ENCODE results near the gene BCL7C. TPM values are rescaled to one million over a fixed set of nuclear protein-coding genes. Genes with fewer than 3 reads are reported as not detected.
"Not testable (repeated sequence)": the region's sequence is repeated elsewhere in the genome, so short reads cannot be mapped to it uniquely, and the experiment has no call there.

The BCL7C gene
- total RNA-seq, 4 donors from 2014 or later = 43.1 to 79.1 (median 63.0) TPM

DNA sequence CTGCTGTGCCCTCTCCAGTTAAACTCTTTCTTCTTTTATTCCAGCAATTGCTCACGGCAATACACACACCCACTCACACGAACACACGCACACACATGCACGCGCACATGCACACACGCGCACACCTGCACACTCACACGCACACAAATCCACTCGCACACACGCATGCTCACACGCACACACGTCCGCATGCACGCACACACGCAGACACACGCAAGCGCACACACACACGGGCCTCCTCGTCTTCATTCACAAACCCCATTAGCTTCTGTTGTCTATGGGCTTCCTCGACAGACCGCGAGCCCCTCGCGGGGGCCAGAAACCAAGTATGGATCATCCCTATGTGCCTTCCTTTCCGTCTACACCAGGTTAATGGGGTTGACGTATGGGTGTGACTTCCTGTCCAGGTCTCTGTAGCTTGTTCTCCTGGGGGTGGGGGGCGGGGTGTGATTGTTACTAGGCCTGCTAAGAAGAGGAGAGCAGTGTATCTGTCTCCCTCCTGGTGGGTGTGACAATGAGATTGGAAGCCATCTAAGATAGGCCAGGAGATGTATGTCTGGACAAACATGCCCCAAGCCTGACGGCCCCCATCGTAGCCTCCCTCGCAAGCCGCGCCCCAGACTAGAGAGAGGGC, 1.9 kb upstream of the BCL7C start:
- no peak for DNase-seq (ENCODE audit: low spot score in 2 of 2)

DNA sequence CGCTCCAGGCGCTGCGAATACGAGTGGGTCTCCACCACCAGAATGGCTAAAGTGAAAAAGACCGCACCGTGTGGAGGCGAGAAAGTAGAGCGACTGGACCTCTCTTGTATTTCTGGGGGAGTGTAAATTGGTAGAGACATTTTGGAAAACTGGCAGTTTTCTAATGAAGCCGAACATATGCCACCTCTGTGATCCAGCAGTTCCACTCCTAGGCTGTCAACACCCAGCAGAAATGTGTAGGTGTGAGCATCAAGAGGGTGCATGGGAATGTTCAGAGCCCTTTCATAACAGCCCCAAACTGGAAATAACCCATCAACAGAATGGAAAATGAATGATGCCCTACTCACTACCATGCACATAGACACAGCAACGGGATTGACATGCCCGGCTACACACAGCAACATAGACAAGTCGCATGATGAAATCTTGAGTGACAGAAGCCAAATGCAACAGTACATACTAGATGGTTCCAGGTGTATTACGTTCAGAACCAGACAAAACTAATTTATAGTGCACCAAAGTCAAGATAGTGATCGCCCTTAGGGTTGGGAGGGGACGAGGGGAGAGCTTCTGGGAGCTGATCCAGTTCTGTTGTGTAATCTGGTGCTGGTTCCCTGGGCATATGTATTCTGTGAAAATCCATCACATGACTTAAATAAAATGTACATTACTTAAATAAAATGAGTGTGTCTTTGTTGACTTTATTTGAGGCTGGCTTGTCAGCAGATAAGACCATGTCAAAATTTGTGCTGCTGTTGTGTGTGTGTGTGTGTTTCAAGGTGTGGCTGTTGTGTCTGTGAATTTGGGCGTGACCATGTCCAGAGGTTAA, 877 bp upstream of the BCL7C start:
- DNase-seq (ENCODE audit: low spot score in 2 of 2) = peak in 1 of 2 donors; percentile 59
- 24 to 26% methylated on average over 16 of the region's 16 CpGs for WGBS, 2 donors
- H3K4me3 ChIP-seq (ENCODE audit: low read depth, poor library complexity, severe bottlenecking) = no peak overlapping the region
- intact Hi-C loops (cut with DNase I; ENCODE audit: low total_unique reads) = no loop called here
- TF ChIP-seq, protein P1, sequence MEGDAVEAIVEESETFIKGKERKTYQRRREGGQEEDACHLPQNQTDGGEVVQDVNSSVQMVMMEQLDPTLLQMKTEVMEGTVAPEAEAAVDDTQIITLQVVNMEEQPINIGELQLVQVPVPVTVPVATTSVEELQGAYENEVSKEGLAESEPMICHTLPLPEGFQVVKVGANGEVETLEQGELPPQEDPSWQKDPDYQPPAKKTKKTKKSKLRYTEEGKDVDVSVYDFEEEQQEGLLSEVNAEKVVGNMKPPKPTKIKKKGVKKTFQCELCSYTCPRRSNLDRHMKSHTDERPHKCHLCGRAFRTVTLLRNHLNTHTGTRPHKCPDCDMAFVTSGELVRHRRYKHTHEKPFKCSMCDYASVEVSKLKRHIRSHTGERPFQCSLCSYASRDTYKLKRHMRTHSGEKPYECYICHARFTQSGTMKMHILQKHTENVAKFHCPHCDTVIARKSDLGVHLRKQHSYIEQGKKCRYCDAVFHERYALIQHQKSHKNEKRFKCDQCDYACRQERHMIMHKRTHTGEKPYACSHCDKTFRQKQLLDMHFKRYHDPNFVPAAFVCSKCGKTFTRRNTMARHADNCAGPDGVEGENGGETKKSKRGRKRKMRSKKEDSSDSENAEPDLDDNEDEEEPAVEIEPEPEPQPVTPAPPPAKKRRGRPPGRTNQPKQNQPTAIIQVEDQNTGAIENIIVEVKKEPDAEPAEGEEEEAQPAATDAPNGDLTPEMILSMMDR (IDR thresholded peaks at IDR 0.05) = no peak

More for the DNA sequence above, 1.9 kb upstream of the BCL7C start:
- WGBS, 2 donors = 46 to 52% methylated on average over 29 to 32 of the region's 32 CpGs
- no peak for TF ChIP-seq POLR2A (IDR thresholded peaks at IDR 0.05)
- TF ChIP-seq, protein P1 (IDR thresholded peaks at IDR 0.05) = peak in 1 of 3 donors; percentile 40
- H3K4me3 ChIP-seq (ENCODE audit: low read depth, poor library complexity, severe bottlenecking) = no peak overlapping the region
- intact Hi-C loops (cut with DNase I; ENCODE audit: low total_unique reads) = no loop called here

DNA sequence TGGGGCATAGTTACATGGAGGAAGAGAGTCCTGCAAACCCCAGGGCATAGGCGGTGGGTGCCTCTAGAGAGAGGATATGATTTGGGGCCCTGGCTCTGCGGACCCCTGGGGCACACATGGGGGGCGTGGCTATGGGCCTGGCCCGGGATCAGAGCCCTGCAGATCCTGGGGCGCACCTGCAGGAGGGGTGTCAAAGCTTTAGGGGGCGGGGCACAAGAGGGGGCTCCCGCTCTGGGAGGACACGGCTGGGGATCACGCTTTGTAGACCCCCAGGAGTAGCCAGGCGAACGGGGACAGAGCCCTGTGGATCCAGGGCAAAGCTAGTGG, 497 bp downstream of the BCL7C start:
- TF ChIP-seq, protein P1 (IDR thresholded peaks at IDR 0.05) = no peak
- no peak for TF ChIP-seq POLR2A (IDR thresholded peaks at IDR 0.05)
- DNase-seq (ENCODE audit: low spot score in 2 of 2) = no peak
- 0 to 1% methylated on average over 11 of the region's 11 CpGs for WGBS, 2 donors
- H3K4me3 ChIP-seq (ENCODE audit: low read depth, poor library complexity, severe bottlenecking) = peak overlapping the region; percentile 55
- intact Hi-C loops (cut with DNase I; ENCODE audit: low total_unique reads) = no loop called here

DNA sequence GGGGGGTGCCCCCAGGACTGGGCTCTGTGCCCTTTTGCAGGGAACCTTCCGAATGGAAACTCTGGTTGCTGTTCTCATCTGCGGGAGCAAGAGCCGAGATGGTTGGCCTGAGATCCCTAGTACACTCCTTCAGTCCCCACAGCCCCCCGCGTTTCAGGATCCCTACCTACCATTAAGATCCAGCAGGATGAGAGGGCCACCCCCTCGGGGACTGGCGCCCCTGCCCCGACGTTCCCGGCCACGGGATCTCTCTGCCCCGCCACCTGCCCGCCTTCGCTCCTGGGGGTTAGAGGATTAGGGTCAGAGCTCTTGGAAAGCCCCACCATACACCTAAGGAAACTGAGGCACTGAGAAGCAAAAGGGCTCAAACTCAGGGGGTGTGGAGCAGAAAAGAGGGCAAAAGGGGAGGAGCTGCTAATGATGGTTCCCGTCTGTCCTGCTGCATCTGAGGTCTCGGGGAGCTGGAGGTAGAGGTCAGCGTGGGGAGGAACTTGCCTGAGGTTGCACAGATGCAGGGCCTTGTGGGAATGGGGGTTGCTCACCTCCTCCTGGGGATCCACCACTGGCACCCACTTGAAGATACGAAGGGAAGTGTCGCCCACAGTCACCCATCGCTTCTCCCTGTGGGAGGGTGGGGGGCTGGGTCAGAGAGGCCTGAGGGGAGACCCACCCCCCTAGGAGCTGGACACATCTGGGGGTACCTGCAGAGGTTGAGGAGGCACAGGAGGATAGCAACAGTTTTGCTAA, 1.0 kb downstream of the BCL7C start:
- intact Hi-C loops (cut with DNase I; ENCODE audit: low total_unique reads) = no loop called here
- TF ChIP-seq POLR2A (IDR thresholded peaks at IDR 0.05) = no peak
- TF ChIP-seq, protein P1 (IDR thresholded peaks at IDR 0.05) = no peak
- no peak overlapping the region for H3K4me3 ChIP-seq (ENCODE audit: low read depth, poor library complexity, severe bottlenecking)
- no peak for DNase-seq (ENCODE audit: low spot score in 2 of 2)
- WGBS, 2 donors = 56 to 58% methylated on average over 20 of the region's 20 CpGs

DNA sequence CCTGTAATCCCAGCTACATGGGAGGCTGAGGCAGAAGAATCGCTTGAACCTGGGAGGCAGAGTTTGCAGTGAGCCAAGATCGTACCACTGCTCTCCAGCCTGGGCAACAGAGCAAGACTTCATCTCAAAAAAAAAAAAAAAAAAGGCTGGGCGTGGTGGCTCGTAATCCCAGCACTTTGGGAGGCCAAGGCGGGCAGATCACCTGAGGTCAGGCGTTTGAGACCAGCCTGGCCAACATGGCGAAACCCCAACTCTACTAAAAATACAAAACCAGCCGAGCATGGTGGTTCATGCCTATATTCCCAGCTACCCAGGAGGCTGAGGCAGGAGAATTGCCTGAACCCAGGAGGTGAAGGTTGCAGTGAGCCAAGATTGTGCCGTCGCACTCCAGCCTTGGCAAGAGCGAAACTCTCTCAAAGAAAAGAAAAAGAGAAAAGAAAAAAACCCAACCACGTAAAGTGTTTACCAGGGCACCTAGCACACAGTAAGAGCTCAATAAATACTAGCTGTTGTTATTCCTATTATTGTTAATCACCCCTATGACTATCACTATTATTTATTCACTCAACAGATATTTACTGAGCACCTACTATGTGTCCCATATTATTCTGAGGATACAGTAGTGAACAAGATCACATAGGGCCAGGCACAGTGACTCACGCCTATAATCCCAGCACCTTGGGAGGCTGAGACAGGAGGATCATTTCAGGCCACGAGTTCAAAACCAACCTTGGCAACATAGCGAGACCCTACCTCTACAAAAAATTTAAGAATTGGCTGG, 2.6 kb downstream of the BCL7C start:
- intact Hi-C loops (cut with DNase I; ENCODE audit: low total_unique reads); H3K4me3 ChIP-seq (ENCODE audit: low read depth, poor library complexity, severe bottlenecking); DNase-seq (ENCODE audit: low spot score in 2 of 2): not testable (repeated sequence)
- WGBS, 2 donors = 83 to 87% methylated on average over 15 of the region's 15 CpGs

Data from lower leg skin (tissue), 4 donors.